ENCODE data around the gene TPD52L2. TPM values are rescaled to one million over a fixed set of nuclear protein-coding genes. Genes with fewer than 3 reads are reported as not detected.

The TPD52L2 gene
- total RNA-seq, 1 experiment from 2014 or later = 151 TPM

DNA sequence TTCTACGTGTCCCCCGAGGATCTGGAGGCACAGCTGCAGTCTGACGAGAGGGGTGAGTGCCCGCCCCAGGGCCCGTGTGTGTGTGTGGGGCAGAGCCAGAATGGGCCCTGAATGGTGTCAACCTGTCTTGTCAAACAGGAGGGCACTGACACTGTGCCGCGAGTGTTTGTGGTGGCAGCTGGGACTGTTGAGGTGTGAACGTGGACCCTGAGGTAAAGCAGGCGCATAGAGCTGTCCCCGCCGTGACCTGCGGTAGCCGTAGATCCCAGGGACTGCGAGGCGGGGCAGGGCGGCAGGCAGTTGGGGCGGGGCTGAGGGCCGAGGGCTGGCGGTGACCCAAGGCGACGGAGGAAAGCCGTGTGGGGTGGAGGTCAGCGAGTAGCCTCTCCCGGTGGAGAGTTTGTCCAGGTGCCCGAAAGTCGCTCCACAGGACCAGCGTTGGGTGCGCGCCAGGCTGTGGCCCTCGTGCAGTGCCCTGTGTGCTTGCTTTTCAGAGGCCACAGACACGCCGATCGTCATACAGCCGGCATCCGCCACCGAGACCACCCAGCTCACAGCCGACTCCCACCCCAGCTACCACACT lies 66.0 kb downstream of the TPD52L2 start:
- DNase-seq (ENCODE audit: low spot score) = peak; percentile 84

DNA sequence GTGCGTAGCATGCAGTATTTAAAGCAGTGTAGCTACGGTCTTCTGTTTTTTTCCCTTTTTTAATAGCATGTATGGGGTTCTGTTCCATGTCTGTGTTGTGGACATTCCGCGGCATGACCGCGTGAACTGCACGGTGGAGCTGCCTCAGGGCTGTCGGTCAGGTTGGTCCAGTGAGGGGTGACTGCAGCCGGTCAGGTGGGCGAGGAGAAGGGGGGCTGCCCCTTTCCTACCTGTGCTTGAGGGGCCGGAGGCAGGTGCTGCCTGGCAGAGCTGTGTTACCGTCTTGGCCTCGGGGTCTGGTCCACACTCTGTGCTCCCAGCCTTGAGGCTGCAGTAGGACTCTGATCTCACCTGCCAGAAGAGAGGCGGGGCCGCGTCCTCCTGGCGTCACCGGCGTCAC lies 66.7 kb downstream of the TPD52L2 start:
- no peak for DNase-seq (ENCODE audit: low spot score)

- no peak for DNase-seq (ENCODE audit: low spot score)
Measured at GRCh38 chr20:63932606-63933160, 67.6 kb downstream of the TPD52L2 start.

- DNase-seq (ENCODE audit: low spot score) = no peak
Measured at GRCh38 chr20:63933646-63934045, 68.6 kb downstream of the TPD52L2 start.

DNA sequence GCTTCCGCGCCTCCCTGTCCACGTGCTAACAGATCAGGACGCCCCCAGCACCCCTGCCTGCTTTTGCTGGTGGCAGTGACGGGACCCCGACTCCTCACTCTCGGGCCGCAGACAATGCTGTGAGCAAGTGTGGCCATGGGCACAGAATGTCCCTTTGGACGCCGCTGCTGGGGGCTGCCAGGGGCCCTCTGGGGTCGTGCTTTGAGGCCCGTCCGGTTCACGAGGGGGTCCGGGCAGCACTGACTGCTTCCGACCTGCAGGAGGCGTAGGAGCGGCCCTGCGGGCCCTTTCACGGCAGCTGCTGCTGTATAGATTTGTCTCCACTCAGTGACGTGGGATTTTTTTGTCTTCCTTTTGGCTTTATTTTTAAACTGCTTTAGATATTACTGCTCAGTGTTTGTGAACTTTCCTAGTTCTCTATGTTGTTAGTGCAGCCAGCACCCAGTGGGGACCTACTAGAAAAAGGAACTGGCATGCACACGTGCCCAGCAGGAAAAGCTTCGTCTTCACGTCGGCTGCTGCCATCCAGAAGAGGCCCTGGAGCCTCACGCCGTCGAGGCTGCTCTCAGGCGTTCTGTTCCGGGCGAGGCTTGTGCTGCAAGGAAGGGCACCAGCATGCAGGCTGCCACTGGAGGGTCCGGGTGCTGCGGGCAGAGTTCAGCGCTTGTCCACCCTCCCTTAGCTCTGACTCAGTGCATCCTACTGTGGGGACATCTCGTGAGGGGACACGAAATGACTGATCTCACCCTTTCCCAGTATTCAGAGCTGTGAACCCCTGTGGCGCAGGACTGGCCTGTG lies 69.4 kb downstream of the TPD52L2 start:
- no peak for DNase-seq (ENCODE audit: low spot score)

DNA sequence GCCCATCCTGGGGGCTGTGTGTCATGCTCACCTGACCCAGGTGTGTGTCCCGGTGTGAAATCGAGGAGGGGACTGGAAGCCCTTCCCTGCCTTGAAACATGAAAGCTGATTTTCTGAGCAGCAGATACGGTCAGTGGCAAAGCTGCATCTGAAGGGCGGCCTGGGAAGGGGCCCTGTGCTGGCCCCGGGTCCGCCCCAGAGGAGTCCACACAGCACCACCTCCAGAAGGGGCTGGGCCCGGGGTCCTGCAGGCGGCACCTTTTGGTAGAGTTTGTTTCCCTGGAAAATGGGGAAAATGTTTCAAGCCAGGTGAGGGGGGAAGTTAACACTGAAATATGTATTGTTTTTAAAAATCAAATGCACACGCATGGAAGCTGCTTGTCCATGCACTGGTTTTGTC lies 70.4 kb downstream of the TPD52L2 start:
- no peak for DNase-seq (ENCODE audit: low spot score)

DNA sequence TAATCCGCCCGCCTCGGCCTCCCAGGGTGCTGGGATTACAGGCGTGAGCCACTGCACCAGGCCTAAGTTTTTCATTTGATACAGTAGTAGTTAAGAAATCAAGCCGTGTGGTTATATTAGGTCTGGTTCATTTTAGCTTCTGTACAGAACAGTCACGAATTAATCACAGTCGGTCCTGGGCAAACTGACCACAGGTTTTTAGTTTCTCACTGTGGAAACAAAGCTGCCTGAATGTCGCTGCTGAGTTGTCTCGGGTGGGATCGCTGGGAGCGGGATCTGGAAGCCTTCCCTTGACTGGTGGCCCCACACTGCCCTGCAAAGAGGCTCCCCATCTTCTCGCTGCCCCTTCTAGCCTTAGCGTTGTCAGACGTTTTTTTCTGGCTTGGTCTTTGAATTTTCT lies 72.5 kb downstream of the TPD52L2 start:
- DNase-seq (ENCODE audit: low spot score) = no peak

GRCh38 chr20:63939061-63939935 lies 74.2 kb downstream of the TPD52L2 start:
- no peak for DNase-seq (ENCODE audit: low spot score)

DNA sequence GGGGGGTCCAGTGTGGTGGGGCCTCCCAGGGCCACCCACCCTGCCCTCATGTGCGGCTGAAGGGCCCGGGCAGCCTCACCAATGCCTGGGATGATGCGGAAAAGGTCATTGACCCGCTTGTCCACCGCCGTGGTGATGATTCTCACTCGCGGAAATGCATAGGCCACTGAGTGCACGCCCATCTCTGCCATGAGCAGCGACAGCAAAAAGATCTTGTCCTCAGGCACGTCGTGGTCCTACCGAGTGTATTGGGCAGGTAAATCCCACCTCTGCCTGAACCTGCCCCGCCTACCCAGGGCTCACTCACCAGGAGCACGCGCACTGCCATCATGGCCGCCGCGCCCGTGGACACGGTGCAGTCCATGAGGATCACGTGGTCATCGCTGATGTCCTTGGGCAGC lies 75.0 kb downstream of the TPD52L2 start:
- no peak for DNase-seq (ENCODE audit: low spot score)

DNA sequence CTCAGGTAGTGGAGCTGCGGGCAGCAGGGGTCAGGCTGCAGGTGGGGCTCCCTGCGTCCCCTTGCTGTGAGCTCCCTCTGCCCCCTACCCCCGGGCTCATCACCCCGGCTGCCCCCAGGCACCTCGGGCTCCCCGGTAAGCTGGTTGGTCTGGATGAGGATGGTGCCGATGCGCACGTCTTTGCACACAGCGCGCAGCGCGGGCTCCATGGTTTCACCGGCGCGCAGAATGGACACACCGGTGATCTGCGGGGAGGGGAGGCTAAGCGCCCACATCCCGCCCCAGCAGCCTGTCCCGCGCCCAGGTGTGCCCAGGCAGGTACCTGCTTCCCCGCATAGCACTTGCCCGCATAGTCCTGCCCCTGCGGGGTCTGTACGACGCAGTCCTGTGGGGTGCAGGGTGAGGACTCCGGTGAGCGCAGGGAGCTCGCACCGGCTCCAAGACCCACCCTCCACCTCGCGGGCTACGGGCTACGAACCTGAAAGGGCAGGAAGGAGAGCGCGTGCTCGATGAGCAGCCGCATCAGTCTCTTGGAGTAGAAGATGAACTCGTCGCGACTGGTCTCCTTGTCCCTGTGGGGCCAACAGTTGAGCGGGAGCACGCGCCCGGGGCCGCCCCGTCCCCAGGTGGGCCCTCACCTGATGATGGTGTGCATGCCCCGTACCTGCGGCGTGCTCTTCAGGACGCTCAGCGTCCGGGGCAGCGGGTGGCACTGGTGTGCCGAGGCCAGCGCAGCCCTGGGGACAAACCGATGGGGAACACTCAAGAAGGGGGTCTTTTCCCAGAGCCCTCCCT lies 75.6 kb downstream of the TPD52L2 start:
- DNase-seq (ENCODE audit: low spot score) = no peak

Small RNA genes within 50 kb of the gene (small RNA-seq; reads per million reads assigned to genes)
- gene MIR941-2 (not detected), gene MIR941-4 (not detected), gene MIR941-5 (not detected), gene RNU1-134P (0.93 reads per million, percentile 30 among the genes with 10 or more reads in this experiment)

Other genes with a start within 250 kb of the TPD52L2 start
- gene GMEB2, start 238.2 kb upstream of the TPD52L2 start, total RNA-seq (2014; rRNA removed; shearing (Covaris generic)) = 42.5 and 43.6 TPM in 2 replicates
- gene STMN3, start 211.8 kb upstream of the TPD52L2 start, total RNA-seq (2014; rRNA removed; shearing (Covaris generic)) = 4.7 and 7.0 TPM in 2 replicates
- gene RTEL1, start 207.0 kb upstream of the TPD52L2 start, total RNA-seq (2014; rRNA removed; shearing (Covaris generic)) = 43.0 and 55.1 TPM in 2 replicates
- gene TNFRSF6B, start 168.6 kb upstream of the TPD52L2 start, total RNA-seq (2014; rRNA removed; shearing (Covaris generic)) = 4.1 and 4.9 TPM in 2 replicates
- gene ARFRP1, start 157.3 kb upstream of the TPD52L2 start, total RNA-seq (2014; rRNA removed; shearing (Covaris generic)) = 82.0 and 86.1 TPM in 2 replicates
- 52.1 and 68.6 TPM in 2 replicates for gene ZGPAT, start 157.2 kb upstream of the TPD52L2 start, total RNA-seq (2014; rRNA removed; shearing (Covaris generic))
- 267 and 295 TPM in 2 replicates for gene LIME1, start 128.6 kb upstream of the TPD52L2 start, total RNA-seq (2014; rRNA removed; shearing (Covaris generic))
- gene SLC2A4RG, start 125.5 kb upstream of the TPD52L2 start, total RNA-seq (2014; rRNA removed; shearing (Covaris generic)) = 200 and 229 TPM in 2 replicates
- 3.3 and 5.3 TPM in 2 replicates for gene ZBTB46, start 34.0 kb upstream of the TPD52L2 start, total RNA-seq (2014; rRNA removed; shearing (Covaris generic))
- gene ABHD16B, start 3.8 kb upstream of the TPD52L2 start, total RNA-seq (2014; rRNA removed; shearing (Covaris generic)) = not detected in 2 replicates
- 106 and 109 TPM in 2 replicates for gene DNAJC5, start 29.9 kb downstream of the TPD52L2 start, total RNA-seq (2014; rRNA removed; shearing (Covaris generic))
- 63.2 and 68.4 TPM in 2 replicates for gene UCKL1, start 91.1 kb downstream of the TPD52L2 start, total RNA-seq (2014; rRNA removed; shearing (Covaris generic))
- 0.34 and 0.38 TPM in 2 replicates for gene ZNF512B, start 104.7 kb downstream of the TPD52L2 start, total RNA-seq (2014; rRNA removed; shearing (Covaris generic))
- 47.2 and 51.9 TPM in 2 replicates for gene SAMD10, start 114.4 kb downstream of the TPD52L2 start, total RNA-seq (2014; rRNA removed; shearing (Covaris generic))
- gene PRPF6, start 115.9 kb downstream of the TPD52L2 start, total RNA-seq (2014; rRNA removed; shearing (Covaris generic)) = 102 and 110 TPM in 2 replicates
- gene C20orf204, start 170.9 kb downstream of the TPD52L2 start, total RNA-seq (2014; rRNA removed; shearing (Covaris generic)) = 0.69 and 1.5 TPM in 2 replicates
- gene SOX18, start 184.4 kb downstream of the TPD52L2 start, total RNA-seq (2014; rRNA removed; shearing (Covaris generic)) = not detected in 2 replicates
- gene TCEA2, start 197.9 kb downstream of the TPD52L2 start, total RNA-seq (2014; rRNA removed; shearing (Covaris generic)) = 1.2 TPM in 1 of 2 replicates, not detected in the other
- 89.2 and 99.8 TPM in 2 replicates for gene RGS19, start 214.2 kb downstream of the TPD52L2 start, total RNA-seq (2014; rRNA removed; shearing (Covaris generic))
- gene OPRL1, start 214.8 kb downstream of the TPD52L2 start, total RNA-seq (2014; rRNA removed; shearing (Covaris generic)) = 1.2 and 1.5 TPM in 2 replicates
- not detected in 2 replicates for gene LKAAEAR1, start 219.1 kb downstream of the TPD52L2 start, total RNA-seq (2014; rRNA removed; shearing (Covaris generic))
- gene NPBWR2, start 242.3 kb downstream of the TPD52L2 start, total RNA-seq (2014; rRNA removed; shearing (Covaris generic)) = not detected in 2 replicates

Measured in HT-29 (cell line).